Naive thymus-derived CD4-positive, alpha-beta T cell (primary cell): Measurements from ENCODE around the gene CRYBG2. TPM values are rescaled to one million over a fixed set of nuclear protein-coding genes. Genes with fewer than 3 reads are reported as not detected.

Source experiments
- ATAC-seq: fragments of 150-1000 bp; cut with Tn5 transposase; 2 replicates; pipeline ENCODE4 v1.10.0; 2021; ENCODE audit warnings: mild to moderate bottlenecking, moderate library complexity
- CTCF ChIA-PET: fragments of 350-600 bp; sonication (Branson Sonifier 250); formaldehyde crosslinking; loops from one replicate; lab custom pipeline; 2021; ENCODE audit warnings: antibody characterized with exemption; lab: Charles Lee
- POLR2A ChIA-PET: fragments of 350-600 bp; sonication (Branson Sonifier 250); formaldehyde crosslinking; loops from one replicate; lab custom pipeline; 2021; ENCODE audit warnings: antibody characterized with exemption, inconsistent platforms; lab: Charles Lee
- DNase-seq, 9 donors: peaks; one replicate each; pipeline versions ENCODE4 v3.0.0 to v3.0.0-alpha.2; 2020 to 2022; ENCODE audit warnings: mixed read lengths in 1 of 9
- H3K27ac ChIP-seq: one replicate; pipeline ENCODE4 v1.7.0; 2013; ENCODE audit warnings: mild to moderate bottlenecking, low read depth, low read length, moderate library complexity
- H3K27me3 ChIP-seq, 2 donors: one replicate each; pipeline ENCODE4 v1.7.0; 2013; ENCODE audit warnings: low read length in 2 of 2, mild to moderate bottlenecking in 2 of 2, moderate library complexity in 2 of 2; ENCODE audit not compliant: control insufficient read depth in 2 of 2, insufficient read depth in 2 of 2
- H3K36me3 ChIP-seq, 3 experiments: 1 replicate in 2 of 3; 2 replicates in 1 of 3; pipeline ENCODE4 v1.7.0; 2013; ENCODE audit warnings: low read length in 3 of 3, mild to moderate bottlenecking in 3 of 3, moderate library complexity in 1 of 3; ENCODE audit not compliant: insufficient read depth in 3 of 3, control insufficient read depth in 2 of 3
- H3K4me1 ChIP-seq, 2 donors: one replicate each; pipeline ENCODE4 v1.7.0; 2013; ENCODE audit warnings: low read length in 2 of 2, mild to moderate bottlenecking in 2 of 2, moderate library complexity in 1 of 2; ENCODE audit not compliant: control insufficient read depth in 2 of 2, insufficient read depth in 2 of 2
- H3K4me3 ChIP-seq: 2 replicates; pipeline ENCODE4 v1.7.0; 2013; ENCODE audit warnings: mild to moderate bottlenecking, low read length
- H3K9me3 ChIP-seq, 3 experiments: 1 replicate in 2 of 3; 2 replicates in 1 of 3; pipeline ENCODE4 v1.7.0; 2013; ENCODE audit warnings: low read length in 3 of 3; ENCODE audit not compliant: control insufficient read depth in 2 of 3
- H3K27ac Mint-ChIP-seq, 9 donors: one replicate each; pipeline ENCODE4 v1.8.0; 2020 to 2022; ENCODE audit warnings: mixed read lengths in 9 of 9, mild to moderate bottlenecking in 8 of 9, moderate library complexity in 5 of 9, inconsistent platforms in 2 of 9
- H3K27me3 Mint-ChIP-seq, 5 donors: one replicate each; pipeline ENCODE4 v1.8.0; 2021 to 2022; ENCODE audit warnings: mixed read lengths in 5 of 5, mild to moderate bottlenecking in 1 of 5
- H3K36me3 Mint-ChIP-seq, 5 donors: one replicate each; pipeline ENCODE4 v1.8.0; 2020 to 2022; ENCODE audit warnings: mixed read lengths in 5 of 5, mild to moderate bottlenecking in 3 of 5, inconsistent platforms in 1 of 5
- H3K4me1 Mint-ChIP-seq, 7 donors: one replicate each; pipeline ENCODE4 v1.8.0; 2020 to 2022; ENCODE audit warnings: mixed read lengths in 7 of 7, mild to moderate bottlenecking in 3 of 7, inconsistent platforms in 1 of 7
- H3K4me3 Mint-ChIP-seq, 10 donors: one replicate each; pipeline ENCODE4 v1.8.0; 2020 to 2022; ENCODE audit warnings: mild to moderate bottlenecking in 10 of 10, mixed read lengths in 10 of 10, moderate library complexity in 6 of 10, inconsistent platforms in 2 of 10
- H3K9me3 Mint-ChIP-seq, 11 donors: one replicate each; pipeline ENCODE4 v1.8.0; 2020 to 2022; ENCODE audit warnings: mixed read lengths in 11 of 11, mild to moderate bottlenecking in 4 of 11, inconsistent platforms in 1 of 11, moderate library complexity in 1 of 11
- intact Hi-C, 2 donors: fragments of 100-400 bp; cut with micrococcal nuclease; formaldehyde crosslinking; loops; one replicate each; pipeline ENCODE4 v1.15.1; 2023
- polyA plus RNA-seq, 2 donors: library from polyadenylated mRNA; unstranded; fragments of 300-500 nt; fragmentation: Illumina TruSeq; gene quantifications; one replicate each; pipeline ENCODE4 v1.2.3, GENCODE V29; 2021
- total RNA-seq, 6 experiments: library from RNA in 5 of 6; stranded (reverse) in 5 of 6; gene quantifications; 1 replicate in 5 of 6; 2 replicates in 1 of 6; pipeline ENCODE4 v1.2.3 and lab custom pipeline; 2021 to 2026

The CRYBG2 gene
- total and polyA plus RNA-seq, 7 experiments from 2014 or later, result 0.59 to 1.5 (median 1.1) TPM; not detected in 2

- Mint-ChIP-seq H3K27me3 (peaks cover 7 to 33% (median 18%) of the 10 kb centered on the region in 5 donors), H3K36me3 (no peaks in the 10 kb centered on the region), H3K4me1 (peaks cover 33 to 58% (median 47%) of the 10 kb centered on the region in 7 donors), H3K4me3 (peak overlapping the region; percentile 51 to 82 (median 76)), H3K27ac (peak overlapping the region in 4 of 9 donors; percentile 55 to 83 (median 63)), H3K9me3 (no peaks in the 10 kb centered on the region)
- no peak overlapping the region for H3K27ac ChIP-seq
- intact Hi-C loops, result loop anchor here (2.0 to 5.0 kb wide), 3 partner anchors 42 to 324 kb away; partner anchors contain the start of gene HMGN2 (in 1 of the 2)
- no peaks in the 10 kb centered on the region for H3K36me3 ChIP-seq
- no peaks in the 10 kb centered on the region for H3K9me3 ChIP-seq
- ATAC-seq (no peak), DNase-seq (no peak)
- H3K4me3 ChIP-seq, result peak overlapping the region; percentile 45
- no peaks in the 10 kb centered on the region for H3K27me3 ChIP-seq
- H3K4me1 ChIP-seq, result peaks cover 36 to 40% of the 10 kb centered on the region in 2 donors
- CTCF ChIA-PET, result interaction anchor here (0.6 to 4.4 kb wide), 6 partner anchors 39 to 86 kb away, joined by 3 to 26 read pairs (median 4); no protein-coding TSS in a partner anchor
- POLR2A ChIA-PET, result interaction anchor here (0.8 to 4.6 kb wide), 6 partner anchors 12 to 76 kb away, joined by 3 to 34 read pairs (median 6); partner anchors contain the start of genes CD52 and ZNF683
Observed at GRCh38 chr1:26360807-26361604, 7.1 kb upstream of the CRYBG2 start.

- Mint-ChIP-seq H3K4me1 (peaks cover 33 to 62% (median 47%) of the 10 kb centered on the region in 7 donors), H3K27ac (peak overlapping the region in 4 of 9 donors; percentile 44 to 83 (median 58)), H3K27me3 (peaks cover 7 to 33% (median 18%) of the 10 kb centered on the region in 5 donors), H3K9me3 (no peaks in the 10 kb centered on the region), H3K4me3 (peak overlapping the region; percentile 51 to 82 (median 76)), H3K36me3 (no peaks in the 10 kb centered on the region)
- H3K36me3 ChIP-seq, result no peaks in the 10 kb centered on the region
- H3K4me1 ChIP-seq, result peaks cover 36 to 40% of the 10 kb centered on the region in 2 donors
- H3K27ac ChIP-seq, result no peak overlapping the region
- ChIA-PET POLR2A (interaction anchor here (0.9 to 1.1 kb wide), 3 partner anchors 26 to 43 kb away, joined by 3 to 6 read pairs (median 5); partner anchors contain the start of gene CD52), CTCF (interaction anchor here (0.7 to 1.1 kb wide), 3 partner anchors 37 to 75 kb away, joined by 3 read pairs; no protein-coding TSS in a partner anchor)
- ATAC-seq, result peak; percentile 29
- H3K27me3 ChIP-seq, result no peaks in the 10 kb centered on the region
- DNase-seq, result peak in 5 of 9 donors; percentile 17 to 55 (median 32)
- intact Hi-C loops, result loop anchor here (2.0 to 5.0 kb wide), 5 partner anchors 23 to 323 kb away; partner anchors contain the start of gene HMGN2 (in 1 of the 2)
- H3K4me3 ChIP-seq, result peak overlapping the region; percentile 45
- H3K9me3 ChIP-seq, result no peaks in the 10 kb centered on the region
Observed at GRCh38 chr1:26359981-26360806, 6.3 kb upstream of the CRYBG2 start.

GRCh38 chr1:26358411-26359384, 4.8 kb upstream of the CRYBG2 start:
- Mint-ChIP-seq H3K27ac (peak overlapping the region in 8 of 9 donors; percentile 28 to 78 (median 46)), H3K9me3 (no peaks in the 10 kb centered on the region), H3K36me3 (no peaks in the 10 kb centered on the region), H3K4me3 (peak overlapping the region; percentile 43 to 83 (median 63)), H3K27me3 (peaks cover 7 to 29% (median 18%) of the 10 kb centered on the region in 5 donors), H3K4me1 (peaks cover 25 to 47% (median 40%) of the 10 kb centered on the region in 7 donors)
- ChIA-PET CTCF (interaction anchor here (0.6 to 1.8 kb wide), 13 partner anchors 11 to 444 kb away, joined by 3 to 10 read pairs (median 3); no protein-coding TSS in a partner anchor), POLR2A (interaction anchor here (0.5 to 1.7 kb wide), 11 partner anchors 11 to 74 kb away, joined by 3 to 9 read pairs (median 4); partner anchors contain the start of genes CD52 and DHDDS)
- Histone ChIP-seq H3K27me3 (no peaks in the 10 kb centered on the region), H3K9me3 (no peaks in the 10 kb centered on the region), H3K4me3 (peak overlapping the region; percentile 10), H3K36me3 (no peaks in the 10 kb centered on the region), H3K27ac (no peak overlapping the region), H3K4me1 (peaks cover 29 to 32% of the 10 kb centered on the region in 2 donors)
- ATAC-seq (peak; percentile 84), DNase-seq (peak in 8 of 9 donors; percentile 58 to 88 (median 70))
- intact Hi-C loops, result loop anchor here (2.0 kb wide), 2 partner anchors 22 to 74 kb away; no protein-coding TSS in a partner anchor

- DNase-seq, result no peak
- Mint-ChIP-seq H3K27me3 (peaks cover 7 to 25% (median 16%) of the 10 kb centered on the region in 5 donors), H3K4me1 (peaks cover 19 to 37% (median 30%) of the 10 kb centered on the region in 7 donors), H3K27ac (no peak overlapping the region), H3K4me3 (no peak overlapping the region), H3K9me3 (no peaks in the 10 kb centered on the region), H3K36me3 (no peaks in the 10 kb centered on the region)
- ChIA-PET CTCF (interaction anchor here (1.8 kb wide), 1 partner anchor 14 kb away, joined by 4 read pairs; no protein-coding TSS in a partner anchor), POLR2A (no interaction called here)
- H3K27ac ChIP-seq, result no peak overlapping the region
- no peak overlapping the region for H3K4me3 ChIP-seq
- H3K36me3 ChIP-seq, result no peaks in the 10 kb centered on the region
- H3K9me3 ChIP-seq, result no peaks in the 10 kb centered on the region
- H3K4me1 ChIP-seq, result peaks cover 22 to 24% of the 10 kb centered on the region in 2 donors
- no peak for ATAC-seq
- intact Hi-C loops, result no loop called here
- no peaks in the 10 kb centered on the region for H3K27me3 ChIP-seq
Observed at GRCh38 chr1:26357121-26357602, 3.2 kb upstream of the CRYBG2 start.

- DNase-seq (no peak), ATAC-seq (no peak)
- Histone ChIP-seq H3K4me3 (no peak overlapping the region), H3K4me1 (peaks cover 22 to 24% of the 10 kb centered on the region in 2 donors), H3K9me3 (no peaks in the 10 kb centered on the region), H3K27ac (no peak overlapping the region), H3K36me3 (no peaks in the 10 kb centered on the region), H3K27me3 (no peaks in the 10 kb centered on the region)
- Mint-ChIP-seq H3K4me1 (peaks cover 17 to 37% (median 26%) of the 10 kb centered on the region in 7 donors), H3K9me3 (no peaks in the 10 kb centered on the region), H3K36me3 (no peaks in the 10 kb centered on the region), H3K27ac (peak overlapping the region in 3 of 9 donors; percentile 57 to 82 (median 66)), H3K27me3 (peaks cover 6 to 20% (median 12%) of the 10 kb centered on the region in 5 donors), H3K4me3 (no peak overlapping the region)
- POLR2A ChIA-PET, result no interaction called here
- CTCF ChIA-PET, result no interaction called here
- intact Hi-C loops, result no loop called here
Observed at GRCh38 chr1:26356106-26356505, 2.2 kb upstream of the CRYBG2 start.
